Measurements from ENCODE around the gene TCF4.

- TF ChIP-seq CTCF (IDR thresholded peaks at IDR 0.05) (no peak), POLR2A (IDR thresholded peaks at IDR 0.05) (no peak)
Measured at GRCh38 chr18:55634545-55634944, 46.6 kb upstream of the TCF4 start.
